ENCODE data around the gene AADAC.

GRCh38 chr3:151777880-151778279, 36.0 kb upstream of the AADAC start:
- TF ChIP-seq CTCF (optimal IDR thresholded peaks at IDR 0.05 in 1 of 3, IDR thresholded peaks at IDR 0.05 in 1 of 3, conservative IDR thresholded peaks at IDR 0.05 in 1 of 3; ENCODE audit: extremely low read depth in 1 of 3, insufficient read depth in 2 of 3, low read length in 3 of 3) (no peak), EZH2 (IDR thresholded peaks at IDR 0.05; ENCODE audit: low read length) (no peak)

Measured in keratinocyte (primary cell).